GM20000 (cell line): ENCODE data around the gene DOK7.
"Not testable (repeated sequence)": the region's sequence is repeated elsewhere in the genome, so short reads cannot be mapped to it uniquely, and the experiment has no call there.

Experiments
- DNase-seq: peaks from one replicate; pipeline ENCODE4 v3.0.0; 2012; ENCODE audit warnings: low spot score
- TF ChIP-seq, protein P1 (sequence below): IDR thresholded peaks from 2 replicates; pipeline ENCODE4 v1.5.1; 2012; ENCODE audit warnings: mild to moderate bottlenecking, control low read depth; ENCODE audit errors: extremely low read depth, missing control alignments

Gene DOK7

DNA sequence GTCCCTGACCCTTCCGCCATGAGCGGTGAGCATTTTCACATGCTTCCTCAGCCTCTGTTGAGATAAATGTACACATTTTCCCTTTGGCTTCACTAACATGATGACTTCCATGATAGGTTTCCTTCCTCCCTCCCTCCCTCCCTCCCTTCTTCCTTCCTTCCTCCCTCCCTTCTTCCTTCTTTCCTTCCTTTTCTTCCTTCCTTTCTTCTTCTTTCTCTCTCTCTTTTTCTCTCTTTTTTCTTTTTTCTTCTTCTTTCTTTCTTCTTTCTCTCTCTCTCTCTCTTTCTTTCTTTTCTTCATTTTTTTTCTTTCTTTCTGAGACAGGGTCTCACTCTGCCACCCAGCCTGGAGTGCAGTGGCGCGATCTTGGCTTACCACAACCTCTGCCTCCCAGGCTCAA lies 12.5 kb upstream of the DOK7 start:
- TF ChIP-seq, protein P1, sequence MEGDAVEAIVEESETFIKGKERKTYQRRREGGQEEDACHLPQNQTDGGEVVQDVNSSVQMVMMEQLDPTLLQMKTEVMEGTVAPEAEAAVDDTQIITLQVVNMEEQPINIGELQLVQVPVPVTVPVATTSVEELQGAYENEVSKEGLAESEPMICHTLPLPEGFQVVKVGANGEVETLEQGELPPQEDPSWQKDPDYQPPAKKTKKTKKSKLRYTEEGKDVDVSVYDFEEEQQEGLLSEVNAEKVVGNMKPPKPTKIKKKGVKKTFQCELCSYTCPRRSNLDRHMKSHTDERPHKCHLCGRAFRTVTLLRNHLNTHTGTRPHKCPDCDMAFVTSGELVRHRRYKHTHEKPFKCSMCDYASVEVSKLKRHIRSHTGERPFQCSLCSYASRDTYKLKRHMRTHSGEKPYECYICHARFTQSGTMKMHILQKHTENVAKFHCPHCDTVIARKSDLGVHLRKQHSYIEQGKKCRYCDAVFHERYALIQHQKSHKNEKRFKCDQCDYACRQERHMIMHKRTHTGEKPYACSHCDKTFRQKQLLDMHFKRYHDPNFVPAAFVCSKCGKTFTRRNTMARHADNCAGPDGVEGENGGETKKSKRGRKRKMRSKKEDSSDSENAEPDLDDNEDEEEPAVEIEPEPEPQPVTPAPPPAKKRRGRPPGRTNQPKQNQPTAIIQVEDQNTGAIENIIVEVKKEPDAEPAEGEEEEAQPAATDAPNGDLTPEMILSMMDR = no peak
- DNase-seq = no peak

DNA sequence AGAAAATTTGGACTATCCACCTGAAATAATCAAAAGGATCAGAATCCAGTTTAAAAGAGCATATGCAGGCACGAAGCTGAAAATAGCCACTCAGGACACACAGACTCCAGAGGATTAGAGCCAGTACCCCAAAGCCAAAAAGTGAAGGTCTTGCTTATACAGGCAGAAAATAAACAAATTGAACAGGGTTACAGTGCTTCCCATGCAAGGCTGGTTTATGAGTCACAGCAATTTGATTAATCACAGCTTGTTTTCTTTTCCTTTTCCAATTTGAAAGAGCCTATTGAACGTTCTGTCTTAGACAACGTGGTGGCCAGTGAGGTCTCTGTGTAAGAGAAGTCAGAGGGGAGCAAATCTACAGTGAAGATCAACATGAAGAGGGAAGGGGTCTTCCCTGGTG lies 11.2 kb upstream of the DOK7 start:
- TF ChIP-seq, protein P1 = no peak
- DNase-seq = no peak

DNA sequence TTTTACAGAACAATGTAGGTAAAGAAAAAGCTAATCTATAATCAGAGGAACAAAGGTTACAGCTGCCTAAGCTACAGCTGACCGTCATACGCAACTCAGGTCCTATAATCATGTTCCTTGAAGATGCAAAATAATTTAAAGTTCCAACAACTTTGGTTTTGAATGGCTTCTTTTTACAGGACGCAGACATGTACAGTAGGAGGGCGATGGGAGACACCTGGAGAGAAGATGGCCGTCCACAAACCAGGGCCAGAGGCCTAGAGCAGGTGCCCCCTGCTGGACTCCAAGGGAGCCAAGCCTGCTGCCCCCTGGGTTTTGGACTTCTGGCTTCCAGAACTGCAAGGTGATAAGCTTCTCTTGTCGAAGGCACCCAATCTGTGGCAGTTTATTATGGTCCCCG lies 10.7 kb upstream of the DOK7 start:
- TF ChIP-seq, protein P1 = peak; percentile 13
- no peak for DNase-seq

DNA sequence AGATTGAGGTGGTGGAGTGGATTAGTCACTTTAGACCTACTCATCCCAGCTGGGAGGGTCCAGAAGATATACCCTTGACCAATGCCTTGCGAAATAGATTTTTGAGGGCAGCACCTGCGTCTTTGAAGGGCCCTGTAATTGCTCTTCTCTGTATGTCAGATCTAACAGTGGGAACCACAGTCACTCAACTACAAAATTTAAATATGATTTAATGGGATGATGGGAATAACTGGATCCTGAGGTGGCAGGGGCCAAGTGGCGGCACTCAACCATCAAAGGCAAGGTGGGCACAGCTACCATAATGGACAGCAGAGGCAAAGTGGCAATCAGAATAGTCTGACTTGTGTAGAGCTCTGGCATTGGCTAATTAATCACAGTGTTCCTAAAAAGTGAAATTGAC lies 7.5 kb upstream of the DOK7 start:
- not testable (repeated sequence) for DNase-seq

GRCh38 chr4:3458371-3458770 lies 4.7 kb upstream of the DOK7 start:
- TF ChIP-seq, protein P1 = no peak
- no peak for DNase-seq

DNA sequence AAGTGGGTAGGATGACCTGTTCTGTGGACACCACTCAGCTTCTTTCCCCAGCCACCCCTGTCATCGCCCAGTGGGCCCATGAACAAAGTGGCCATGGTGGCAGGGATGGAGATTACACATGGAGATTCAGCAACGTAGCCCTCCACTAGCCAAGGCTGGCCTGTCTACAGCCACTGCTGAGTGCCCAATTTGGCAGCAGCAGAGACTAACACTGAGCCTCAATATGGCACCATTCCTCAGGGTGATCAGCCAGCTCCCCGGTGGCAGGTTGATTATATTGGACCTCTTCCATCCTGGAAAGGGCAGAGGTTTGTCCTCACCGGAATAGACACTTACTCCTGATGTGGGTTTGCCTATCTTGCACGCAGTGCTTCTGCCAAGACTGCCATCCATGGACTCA lies 4.0 kb upstream of the DOK7 start:
- DNase-seq = not testable (repeated sequence)

- no peak for DNase-seq
- TF ChIP-seq, protein P1 = no peak
Observed at GRCh38 chr4:3460926-3461325, 2.2 kb upstream of the DOK7 start.

GRCh38 chr4:3461515-3462291 lies 1.4 kb upstream of the DOK7 start:
- no peak for DNase-seq
- TF ChIP-seq, protein P1 = no peak
